HG02798 (cell line): ENCODE data around the gene APOC3.
"Not testable (repeated sequence)": the region's sequence is repeated elsewhere in the genome, so short reads cannot be mapped to it uniquely, and the experiment has no call there.

Experiments
- ATAC-seq: cut with Tn5 transposase; IDR thresholded peaks from one replicate; pipeline ENCODE4 v1.9.1; 2021; ENCODE audit warnings: mild to moderate bottlenecking; ENCODE audit not compliant: unreplicated experiment, poor library complexity

The APOC3 gene

GRCh38 chr11:116801662-116802061, 28.0 kb upstream of the APOC3 start:
- not testable (repeated sequence) for ATAC-seq

GRCh38 chr11:116804001-116804400, 25.7 kb upstream of the APOC3 start:
- ATAC-seq: no peak

DNA sequence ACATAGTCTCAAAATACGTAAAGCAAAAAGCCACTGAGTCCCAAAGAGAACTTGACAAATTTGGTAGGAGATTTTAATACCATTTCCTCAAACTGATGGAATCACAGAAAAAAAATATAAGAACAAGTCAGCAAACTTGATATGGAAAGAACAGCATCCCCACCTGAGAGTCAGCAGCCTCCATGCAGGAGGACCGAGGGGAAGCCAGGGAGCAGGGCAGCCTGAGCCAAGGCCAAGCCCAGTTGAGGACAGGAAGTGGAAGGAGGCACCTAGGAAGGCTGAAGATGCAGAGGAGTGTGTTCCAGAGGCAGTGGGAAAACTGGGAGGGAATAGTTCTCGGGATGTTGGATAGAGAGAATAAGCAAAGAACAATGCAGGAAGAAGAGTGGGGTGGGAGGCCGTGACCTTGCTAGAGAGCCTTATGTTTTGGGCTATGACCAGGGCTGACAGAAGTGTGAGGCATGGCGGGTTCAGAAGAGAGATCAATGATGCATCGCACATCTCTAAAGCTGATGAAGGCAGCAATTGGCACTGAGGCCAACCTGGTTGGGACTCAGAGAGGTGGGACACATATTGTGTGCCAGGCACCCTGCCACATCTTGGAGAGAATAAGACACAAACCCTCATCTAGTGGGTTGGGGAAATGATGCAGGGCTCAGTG, 22.0 kb upstream of the APOC3 start:
- ATAC-seq: no peak

- no peak for ATAC-seq
Observed at GRCh38 chr11:116808262-116809175, 21.2 kb upstream of the APOC3 start.

DNA sequence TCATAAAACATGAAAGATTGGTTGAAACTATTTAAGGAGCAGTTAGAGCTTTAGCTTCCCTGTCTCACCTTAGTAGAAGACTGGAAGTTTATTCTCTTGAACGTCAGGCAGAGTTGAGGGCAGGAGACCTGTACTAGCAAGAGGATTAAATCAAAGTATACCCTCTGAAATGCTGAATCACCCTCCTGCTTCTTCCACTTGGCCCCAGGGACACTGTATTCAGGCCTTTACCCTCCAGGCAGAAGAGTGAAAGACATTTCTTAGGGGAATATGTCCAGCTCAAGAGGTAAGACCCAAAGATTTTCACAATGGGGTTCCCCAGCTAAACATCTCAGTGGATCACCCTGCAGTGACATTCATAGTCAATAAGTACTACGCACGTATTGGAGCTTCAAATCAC, 18.5 kb upstream of the APOC3 start:
- ATAC-seq: no peak

DNA sequence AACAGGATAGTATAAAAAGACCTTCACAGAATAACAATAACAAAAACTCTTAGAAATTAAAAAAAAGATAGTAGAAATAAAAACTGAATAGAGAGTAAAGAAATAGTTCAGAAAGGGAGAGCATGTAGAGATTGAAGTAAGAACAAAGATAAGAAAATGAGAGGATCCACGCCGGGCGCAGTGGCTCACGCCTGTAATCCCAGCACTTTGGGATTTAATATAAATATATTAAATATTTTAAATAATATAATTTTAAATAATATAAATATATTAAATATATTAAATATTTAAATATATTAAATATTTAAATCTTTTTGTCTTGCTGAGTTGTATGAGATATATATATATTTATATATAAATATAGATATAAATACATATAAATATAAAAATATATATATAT, 17.6 kb upstream of the APOC3 start:
- ATAC-seq: no peak

DNA sequence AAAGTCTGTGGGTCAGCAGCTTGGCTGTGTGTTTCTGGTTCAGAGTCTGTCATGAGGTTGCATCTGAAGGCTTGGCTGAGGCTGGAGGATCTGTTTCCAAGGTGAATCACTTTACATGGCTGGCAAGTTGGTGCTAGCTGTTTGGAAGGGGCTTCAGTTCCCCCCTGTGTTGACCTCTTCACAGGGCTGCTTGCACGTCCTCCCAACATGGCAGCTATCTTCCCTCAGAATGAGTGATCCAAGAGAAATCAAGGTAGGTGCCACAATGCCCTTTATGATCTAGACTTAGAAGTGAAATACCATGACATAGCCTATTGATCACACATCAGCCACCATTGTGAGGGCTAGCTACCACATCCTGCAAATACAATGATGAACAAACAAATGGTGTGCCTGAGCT, 16.5 kb upstream of the APOC3 start:
- ATAC-seq: no peak

DNA sequence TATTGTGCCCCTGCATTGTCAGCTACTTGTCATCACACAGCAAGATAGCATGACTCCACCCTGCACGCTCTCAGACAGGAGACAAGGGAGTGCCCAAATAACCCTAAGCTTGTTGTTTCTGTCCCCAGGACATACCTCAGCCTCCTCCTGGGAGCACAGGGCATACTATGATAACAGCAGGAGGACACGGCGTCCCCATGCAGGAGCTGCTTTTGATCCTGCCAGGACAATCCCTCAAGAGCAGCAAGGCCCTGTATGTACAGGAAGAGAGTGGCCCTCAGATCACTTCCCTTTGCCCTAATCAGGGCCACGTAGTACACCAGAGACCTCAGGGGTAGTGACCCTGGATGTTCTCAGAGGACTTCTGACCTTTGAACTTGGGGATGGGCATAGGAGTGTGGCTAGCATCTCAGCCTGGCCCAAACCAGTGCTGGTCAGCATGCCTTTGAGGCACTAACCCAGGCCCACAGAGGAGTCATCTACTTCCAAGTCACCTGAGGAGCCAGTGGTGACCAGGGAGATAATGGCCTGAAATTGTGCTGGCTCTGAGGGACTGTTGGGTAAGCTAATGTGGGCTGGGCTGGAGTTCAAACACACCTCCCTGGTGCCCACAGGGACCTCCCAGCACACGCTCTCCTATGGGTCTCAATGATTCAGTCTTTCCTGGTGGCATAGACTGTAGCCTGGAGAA, 15.8 kb upstream of the APOC3 start:
- no peak for ATAC-seq

GRCh38 chr11:116814502-116814901, 15.2 kb upstream of the APOC3 start:
- no peak for ATAC-seq

DNA sequence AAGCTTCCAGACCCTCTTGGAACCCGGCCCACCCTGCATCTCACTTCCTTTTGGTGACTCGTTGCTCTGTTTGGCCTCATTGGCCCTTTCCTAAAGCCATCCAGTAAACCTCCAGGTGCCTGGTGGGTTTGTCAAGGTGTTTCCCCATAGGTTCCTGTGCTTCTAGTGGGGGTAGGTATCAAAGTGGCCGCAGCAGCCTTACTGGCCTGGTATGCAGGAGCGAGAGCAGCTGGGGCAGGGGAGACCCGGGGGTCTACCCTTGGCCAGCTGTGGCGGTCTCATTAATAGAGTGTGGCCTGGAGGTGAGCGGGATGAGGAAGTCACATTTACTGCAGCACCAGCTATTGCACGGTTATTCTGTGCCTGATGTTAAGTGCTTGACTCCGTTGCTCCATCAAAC, 10.7 kb upstream of the APOC3 start:
- no peak for ATAC-seq

GRCh38 chr11:116821050-116821918, 8.4 kb upstream of the APOC3 start:
- no peak for ATAC-seq

DNA sequence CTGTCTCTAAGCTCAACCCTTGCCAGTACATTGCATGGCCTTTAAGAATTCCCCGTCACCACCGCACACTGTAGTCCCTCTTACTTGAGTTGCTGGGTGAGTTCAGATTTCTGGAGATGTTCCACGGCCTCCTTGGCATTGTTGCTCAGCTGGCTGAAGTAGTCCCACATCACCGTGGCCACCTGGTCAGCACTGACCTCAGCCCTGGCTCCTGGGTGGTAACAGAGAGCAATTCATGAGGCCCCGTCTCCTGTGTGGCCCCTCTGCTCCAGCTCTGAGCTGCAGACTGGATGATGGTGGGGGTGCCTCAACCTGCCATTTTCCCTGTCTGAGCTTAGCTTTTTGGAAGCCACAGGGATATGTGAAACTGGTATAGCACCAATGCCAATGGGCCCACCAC, 7.1 kb upstream of the APOC3 start:
- ATAC-seq: no peak

- ATAC-seq: no peak
Observed at GRCh38 chr11:116823031-116823843, 6.5 kb upstream of the APOC3 start, which contains the start of gene APOA4. Gene APOA4 (minus strand): TSS chr11:116823304. CDS start chr11:116823191, 113 bp downstream.

- ATAC-seq: no peak
Observed at GRCh38 chr11:116825434-116825833, 4.3 kb upstream of the APOC3 start.

DNA sequence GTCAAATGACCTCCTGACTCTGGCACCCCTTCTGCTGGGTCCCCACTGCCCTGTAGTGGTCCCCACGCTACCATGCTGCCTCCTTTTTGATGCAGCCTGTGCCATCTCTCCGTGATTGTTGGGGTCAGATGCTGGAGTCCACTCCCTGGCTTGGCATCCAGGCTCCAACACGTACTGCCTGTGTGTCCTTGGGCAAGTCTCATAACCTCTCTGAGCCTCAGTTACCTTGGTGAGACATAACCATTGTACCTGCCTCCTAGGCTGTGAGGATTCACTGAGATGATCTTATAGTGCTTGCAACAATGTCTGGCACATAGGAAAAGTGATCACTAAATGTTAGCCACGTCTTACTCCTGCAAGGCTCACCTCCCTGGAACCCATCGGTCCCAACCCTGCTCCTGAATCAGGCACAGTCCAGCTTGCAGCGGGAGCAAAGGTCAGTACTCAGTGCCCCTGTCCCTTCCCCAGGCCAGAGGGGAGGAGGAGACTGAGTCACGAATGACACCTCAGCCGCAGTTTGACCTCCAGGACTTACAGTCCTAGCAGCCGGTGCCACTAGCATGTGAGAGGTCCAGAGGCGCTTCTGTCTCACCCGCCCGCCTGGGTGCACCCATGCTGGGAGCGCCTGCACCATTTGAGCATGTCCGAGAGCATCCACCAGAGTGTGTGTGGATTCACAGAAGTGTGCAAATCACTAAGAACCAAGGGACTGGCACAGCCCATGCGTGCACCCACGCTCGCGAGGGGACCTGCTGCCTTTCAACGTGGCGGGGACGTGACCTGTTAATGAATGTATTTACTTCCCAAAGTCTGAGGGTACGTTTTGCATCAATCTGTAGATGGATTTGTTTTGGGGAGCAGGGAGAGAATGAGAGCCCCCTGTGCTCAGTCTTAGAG, 3.6 kb upstream of the APOC3 start:
- ATAC-seq: no peak

DNA sequence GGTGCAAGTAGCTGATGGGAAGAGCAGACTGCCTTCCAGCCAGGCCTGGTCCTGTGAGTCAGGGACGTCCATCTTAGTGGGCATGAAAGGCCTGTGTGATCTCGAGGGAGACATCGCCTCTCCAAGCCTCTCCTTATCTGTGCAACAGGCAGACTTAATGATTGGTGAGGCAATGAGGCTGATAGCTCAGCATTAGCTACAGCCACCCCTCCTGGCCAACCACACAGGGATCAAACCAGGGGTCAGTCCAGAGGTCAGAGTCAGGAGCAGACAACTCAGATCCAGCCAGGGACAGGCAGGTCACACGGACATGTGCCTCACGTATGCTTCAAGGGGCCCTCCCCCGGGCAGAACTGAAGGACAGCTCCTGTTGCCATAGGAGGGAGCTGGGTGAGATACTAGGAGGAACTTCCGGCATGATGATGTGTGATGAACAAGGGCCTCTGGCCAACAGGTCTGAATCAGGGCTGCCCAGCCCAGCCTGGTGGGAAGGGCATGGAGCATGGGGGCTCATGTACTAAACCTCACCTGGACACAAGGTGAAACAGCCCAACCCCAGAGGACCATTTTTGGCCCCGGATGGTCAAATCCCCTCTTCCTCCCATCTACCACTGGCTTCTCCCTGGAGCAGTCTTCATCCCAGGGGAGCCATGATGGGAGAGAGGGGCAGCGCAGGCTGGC, 2.8 kb upstream of the APOC3 start:
- ATAC-seq: no peak

DNA sequence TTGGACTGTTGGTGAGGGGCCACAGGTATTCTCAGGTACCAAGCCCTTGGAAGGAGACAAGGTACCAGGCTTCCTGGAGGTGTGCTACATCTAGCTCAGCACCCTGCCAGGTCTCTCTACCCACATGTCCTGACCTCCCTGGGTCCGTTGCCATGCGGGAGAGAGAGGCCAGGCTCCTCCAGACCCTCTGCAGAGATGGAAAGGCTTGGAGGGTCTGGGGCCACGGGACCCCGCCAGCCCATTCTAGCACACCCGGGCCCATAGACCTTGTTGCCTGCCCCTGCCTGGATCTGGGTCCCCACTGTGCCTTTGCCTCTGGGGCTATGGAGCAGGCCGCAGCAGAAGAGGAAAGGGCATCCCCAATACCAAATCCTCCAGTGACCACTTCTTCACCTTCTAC, 2.2 kb upstream of the APOC3 start:
- ATAC-seq: no peak
